IgD-negative memory B cell (primary cell): ENCODE data around the gene LCN15. TPM values are rescaled to one million over a fixed set of nuclear protein-coding genes. Genes with fewer than 3 reads are reported as not detected.

ENCODE experiments used
- H3K27ac Mint-ChIP-seq, 3 donors: one replicate each; pipeline ENCODE4 v1.8.0; 2020 to 2022; ENCODE audit warnings: mild to moderate bottlenecking in 3 of 3, mixed read lengths in 3 of 3, moderate library complexity in 1 of 3
- H3K27me3 Mint-ChIP-seq: one replicate; pipeline ENCODE4 v1.8.0; 2021; ENCODE audit warnings: mixed read lengths
- H3K36me3 Mint-ChIP-seq: one replicate; pipeline ENCODE4 v1.8.0; 2020; ENCODE audit warnings: mild to moderate bottlenecking, mixed read lengths
- H3K4me1 Mint-ChIP-seq, 3 donors: one replicate each; pipeline ENCODE4 v1.8.0; 2020 to 2022; ENCODE audit warnings: mixed read lengths in 3 of 3, mild to moderate bottlenecking in 1 of 3
- H3K4me3 Mint-ChIP-seq, 4 donors: one replicate each; pipeline ENCODE4 v1.8.0; 2020 to 2022; ENCODE audit warnings: mild to moderate bottlenecking in 4 of 4, mixed read lengths in 4 of 4, moderate library complexity in 3 of 4
- H3K9me3 Mint-ChIP-seq, 3 donors: one replicate each; pipeline ENCODE4 v1.8.0; 2020 to 2021; ENCODE audit warnings: mixed read lengths in 3 of 3, mild to moderate bottlenecking in 1 of 3
- polyA plus RNA-seq: library from polyadenylated mRNA; unstranded; fragments of 300-500 nt; fragmentation: Illumina TruSeq; gene quantifications from one replicate; pipeline ENCODE4 v1.2.3, GENCODE V29; 2021

LCN15 gene
- polyA plus RNA-seq, 1 donor from 2014 or later = not detected

DNA sequence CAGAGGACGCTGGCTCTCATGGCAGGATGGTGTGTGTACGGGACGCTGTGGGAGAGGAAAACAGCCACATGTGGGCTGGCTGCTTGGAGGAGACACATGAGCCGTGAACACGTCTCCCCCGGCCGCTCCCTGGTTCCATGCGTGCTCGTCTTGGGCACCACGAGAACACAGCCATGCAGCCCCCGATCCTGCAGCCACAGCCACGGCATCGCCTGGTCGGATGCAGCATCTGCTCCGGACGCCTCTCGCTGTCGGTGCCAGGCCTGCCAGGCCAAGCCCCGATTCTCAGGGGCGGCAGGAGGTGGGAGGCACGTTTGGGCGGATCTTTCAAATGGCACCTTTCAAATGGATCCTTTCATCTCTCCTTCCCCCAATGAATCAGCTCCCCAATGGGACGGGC is 24.8 kb downstream of the LCN15 start:
- H3K4me1 Mint-ChIP-seq = peaks cover 0 to 13% (median 11%) of the 10 kb centered on the region in 3 donors

DNA sequence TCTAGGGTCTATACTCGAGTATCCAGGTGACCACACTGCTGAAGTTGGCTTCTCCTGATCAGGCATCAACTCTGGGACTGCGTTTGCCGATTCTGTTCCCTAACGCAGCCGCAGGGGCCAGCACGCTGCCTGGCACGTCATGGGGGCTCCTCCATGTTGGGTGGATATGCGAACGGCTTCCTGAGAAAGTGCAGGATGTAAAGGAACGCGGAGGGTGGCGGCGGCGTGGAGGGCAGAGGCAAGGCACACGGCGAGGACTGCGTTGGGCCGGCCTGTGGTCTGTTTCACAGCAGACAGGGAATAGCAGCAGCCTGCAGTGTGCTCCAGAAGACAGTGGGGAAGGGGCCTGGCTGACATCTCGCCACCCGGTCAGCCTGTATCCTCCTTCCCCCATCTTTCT is 25.4 kb downstream of the LCN15 start:
- H3K4me1 Mint-ChIP-seq = peaks cover 0 to 12% (median 11%) of the 10 kb centered on the region in 3 donors
- H3K27me3 Mint-ChIP-seq = no peaks in the 10 kb centered on the region
- peaks cover 2% of the 10 kb centered on the region for H3K36me3 Mint-ChIP-seq
- no peaks in the 10 kb centered on the region for H3K9me3 Mint-ChIP-seq
- H3K27ac Mint-ChIP-seq = no peak overlapping the region
- peak overlapping the region in 1 of 4 donors; percentile 48 for H3K4me3 Mint-ChIP-seq

More for the DNA sequence above, 24.8 kb downstream of the LCN15 start:
- Mint-ChIP-seq H3K27ac (no peak overlapping the region), H3K4me3 (peak overlapping the region in 1 of 4 donors; percentile 48), H3K36me3 (peaks cover 2% of the 10 kb centered on the region), H3K9me3 (no peaks in the 10 kb centered on the region), H3K27me3 (no peaks in the 10 kb centered on the region)

DNA sequence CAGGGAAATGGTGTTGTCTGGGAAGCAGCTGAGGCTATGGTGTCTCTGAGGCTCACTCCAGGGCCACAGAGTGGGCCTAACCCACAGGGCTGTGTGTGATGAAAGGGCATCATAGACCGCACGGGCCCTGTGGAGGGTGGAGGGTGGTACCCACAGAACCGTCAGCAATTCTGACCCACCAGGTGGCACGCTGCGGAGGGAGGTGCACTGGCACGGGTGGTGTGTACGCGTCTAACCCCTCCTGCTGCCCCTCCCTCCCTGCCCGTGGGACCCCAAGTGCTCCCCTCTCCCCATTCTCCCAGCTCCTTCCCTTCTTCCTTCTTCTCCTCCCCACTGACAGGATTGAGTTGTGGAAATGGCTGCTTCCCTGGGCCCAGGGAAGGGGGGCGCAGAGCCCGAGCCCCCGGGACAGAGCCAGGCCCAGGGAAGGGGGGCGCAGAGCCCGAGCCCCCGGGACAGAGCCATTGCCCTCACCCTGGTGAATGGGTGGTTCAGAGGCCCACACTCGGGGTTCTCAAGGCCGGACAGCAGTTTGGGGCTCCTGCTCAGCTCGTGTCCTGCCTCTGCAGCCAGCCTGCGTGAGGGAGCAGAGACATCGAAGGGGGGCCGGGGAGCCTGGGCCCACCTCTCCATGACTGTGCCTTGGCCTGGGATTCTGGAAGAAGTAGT is 28.4 kb downstream of the LCN15 start:
- Mint-ChIP-seq H3K4me1 (peaks cover 0 to 11% (median 2%) of the 10 kb centered on the region in 3 donors), H3K27me3 (no peaks in the 10 kb centered on the region), H3K36me3 (peaks cover 4% of the 10 kb centered on the region), H3K4me3 (peak overlapping the region in 1 of 4 donors; percentile 38), H3K9me3 (no peaks in the 10 kb centered on the region), H3K27ac (peak overlapping the region in 2 of 3 donors; percentile 51 to 74)

DNA sequence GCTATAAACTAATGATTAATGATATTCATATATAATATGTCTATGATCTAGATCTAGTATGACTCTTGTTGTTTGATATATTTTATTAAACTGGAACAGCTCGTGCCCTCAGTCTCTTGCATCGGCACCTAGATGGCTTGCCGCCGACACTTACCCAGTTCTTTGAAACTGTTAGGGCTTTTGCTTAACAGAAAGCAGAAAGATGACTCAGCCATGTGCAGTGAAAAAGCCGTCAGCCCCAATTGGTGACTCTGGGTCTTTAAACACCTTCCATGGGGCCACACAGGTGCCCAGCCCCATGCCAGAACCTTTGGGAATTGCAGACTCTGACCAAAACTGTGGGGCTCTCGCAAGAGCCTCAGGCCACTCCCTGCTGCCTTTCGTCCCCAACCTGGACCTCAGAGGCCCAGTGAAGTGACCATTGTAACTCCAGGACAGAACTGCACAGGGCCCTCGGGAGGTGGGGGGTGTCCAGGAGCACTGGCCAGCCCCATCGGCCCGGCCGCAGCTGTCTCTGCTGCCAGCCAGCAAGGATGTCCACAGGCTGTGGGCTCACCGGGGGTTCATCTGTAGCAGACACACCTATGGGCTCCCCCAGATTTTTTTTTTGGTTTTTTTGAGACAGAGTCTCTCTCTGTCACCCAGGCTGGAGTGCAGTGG is 29.4 kb downstream of the LCN15 start:
- no peaks in the 10 kb centered on the region for H3K9me3 Mint-ChIP-seq
- H3K4me1 Mint-ChIP-seq = peaks cover 0 to 9% (median 0%) of the 10 kb centered on the region in 3 donors
- H3K4me3 Mint-ChIP-seq = peak overlapping the region in 1 of 4 donors; percentile 58
- H3K36me3 Mint-ChIP-seq = peaks cover 4% of the 10 kb centered on the region
- no peaks in the 10 kb centered on the region for H3K27me3 Mint-ChIP-seq
- H3K27ac Mint-ChIP-seq = peak overlapping the region in 1 of 3 donors; percentile 14

DNA sequence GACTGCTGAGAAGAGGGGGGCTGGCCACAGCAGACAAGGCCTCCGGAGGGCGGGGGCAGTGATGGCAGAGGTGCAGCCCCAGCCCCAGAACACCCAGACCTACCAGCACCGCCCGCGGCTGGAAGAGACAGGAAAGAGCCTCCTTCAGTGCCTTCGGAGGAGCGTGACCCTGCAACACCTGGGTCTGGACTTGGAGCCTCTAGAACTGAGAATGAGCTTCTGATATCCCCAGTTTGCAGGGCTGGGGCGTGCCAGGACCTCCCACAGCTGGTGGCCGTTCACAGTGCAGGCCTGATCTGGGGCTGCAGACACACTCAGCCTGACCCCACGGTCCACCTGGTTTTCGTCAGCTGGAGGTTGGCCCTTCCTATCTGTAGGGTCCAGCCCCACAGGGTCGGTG is 30.7 kb downstream of the LCN15 start:
- H3K4me3 Mint-ChIP-seq = peak overlapping the region in 1 of 4 donors; percentile 58
- peaks cover 4% of the 10 kb centered on the region for H3K36me3 Mint-ChIP-seq
- H3K27me3 Mint-ChIP-seq = no peaks in the 10 kb centered on the region
- peaks cover 0 to 7% (median 2%) of the 10 kb centered on the region in 3 donors for H3K4me1 Mint-ChIP-seq
- no peaks in the 10 kb centered on the region for H3K9me3 Mint-ChIP-seq
- H3K27ac Mint-ChIP-seq = peak overlapping the region in 1 of 3 donors; percentile 75

DNA sequence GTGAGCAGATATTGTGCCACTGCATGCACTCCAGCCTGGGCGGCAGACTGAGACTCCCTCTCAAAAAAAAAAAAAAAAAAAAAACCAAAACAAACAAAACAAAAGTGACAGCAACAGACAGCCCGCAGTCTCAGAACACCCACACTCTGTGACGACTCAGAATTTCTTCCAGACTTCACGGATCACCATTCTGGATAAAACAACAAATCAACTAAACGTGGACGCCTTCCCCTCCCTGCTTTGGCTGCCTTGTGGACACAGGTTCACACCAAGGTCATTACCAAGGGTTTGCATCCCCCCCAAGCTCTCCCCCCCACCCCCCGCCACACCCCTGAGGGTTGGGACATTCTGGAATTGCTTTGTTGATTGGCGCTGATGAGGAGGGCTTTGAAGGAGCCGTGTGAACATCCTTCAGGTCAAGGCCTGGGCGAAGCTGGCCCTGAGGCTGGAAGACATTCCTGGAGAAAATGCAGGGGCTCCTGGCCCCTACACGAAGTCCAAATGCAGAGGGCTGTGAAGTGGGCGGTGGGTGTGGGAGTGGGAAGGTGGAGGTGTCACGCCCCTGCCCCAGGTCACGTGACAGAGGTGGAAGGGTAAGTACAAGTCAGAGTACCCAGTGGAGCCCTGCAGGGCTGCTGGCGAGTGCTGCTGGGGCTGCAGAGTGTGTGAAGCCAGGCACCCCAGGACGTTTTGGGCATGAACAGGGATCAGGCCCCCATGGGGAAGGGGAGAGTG is 31.7 kb downstream of the LCN15 start:
- peaks cover 1% of the 10 kb centered on the region for H3K36me3 Mint-ChIP-seq
- no peaks in the 10 kb centered on the region for H3K9me3 Mint-ChIP-seq
- peak overlapping the region in 1 of 3 donors; percentile 75 for H3K27ac Mint-ChIP-seq
- peak overlapping the region in 1 of 4 donors; percentile 53 for H3K4me3 Mint-ChIP-seq
- no peaks in the 10 kb centered on the region for H3K27me3 Mint-ChIP-seq
- peaks cover 1 to 2% (median 1%) of the 10 kb centered on the region in 3 donors for H3K4me1 Mint-ChIP-seq

DNA sequence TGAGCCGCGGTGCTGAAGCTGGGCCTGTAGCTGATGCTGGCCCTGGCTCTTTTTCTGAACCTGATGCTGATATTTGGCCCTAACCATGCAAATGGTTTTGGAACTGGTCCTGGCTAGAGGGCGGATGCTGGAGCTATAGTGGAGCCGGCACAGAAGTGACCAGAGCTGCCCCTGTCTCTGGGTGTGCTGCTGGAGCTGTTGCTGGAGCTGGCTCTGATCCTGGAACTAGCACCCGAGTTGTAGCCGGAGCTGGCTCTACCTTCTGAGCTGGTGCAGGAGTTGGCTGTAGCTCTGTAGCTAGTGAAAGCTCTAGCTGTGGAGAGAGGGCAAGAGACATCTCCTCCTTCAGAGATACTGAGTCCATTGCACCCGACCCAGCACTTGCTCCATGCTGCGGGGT is 34.4 kb downstream of the LCN15 start:
- Mint-ChIP-seq H3K9me3 (no peaks in the 10 kb centered on the region), H3K4me3 (peak overlapping the region; percentile 46 to 87 (median 76)), H3K27me3 (no peaks in the 10 kb centered on the region), H3K36me3 (peaks cover 4% of the 10 kb centered on the region), H3K27ac (peak overlapping the region; percentile 16 to 97 (median 71)), H3K4me1 (peaks cover 10 to 15% (median 12%) of the 10 kb centered on the region in 3 donors)

DNA sequence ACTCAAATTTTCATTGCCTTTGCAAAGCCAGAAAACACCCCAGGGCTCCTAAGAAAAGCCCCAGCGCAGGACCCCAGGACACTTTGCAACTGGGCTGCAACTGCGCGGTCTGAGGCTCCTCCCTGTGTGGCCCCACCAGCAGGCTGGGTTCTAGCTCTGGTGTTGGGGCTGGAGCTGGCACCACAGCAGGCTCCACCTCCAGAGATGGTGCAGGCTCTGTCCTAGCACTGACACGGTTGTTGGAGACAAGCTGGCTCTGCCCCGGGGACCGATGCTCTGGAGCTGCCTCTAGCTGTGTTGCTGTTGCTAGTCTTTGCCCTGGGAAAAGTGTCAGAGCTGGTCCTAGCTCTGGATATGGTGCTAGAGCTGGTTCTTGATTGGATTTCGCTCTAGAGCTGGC is 35.2 kb downstream of the LCN15 start:
- Mint-ChIP-seq H3K4me1 (peaks cover 10 to 16% (median 16%) of the 10 kb centered on the region in 3 donors), H3K4me3 (peak overlapping the region; percentile 65 to 87 (median 76)), H3K27me3 (no peaks in the 10 kb centered on the region), H3K27ac (peak overlapping the region in 2 of 3 donors; percentile 73 to 97), H3K36me3 (peaks cover 4% of the 10 kb centered on the region), H3K9me3 (no peaks in the 10 kb centered on the region)

DNA sequence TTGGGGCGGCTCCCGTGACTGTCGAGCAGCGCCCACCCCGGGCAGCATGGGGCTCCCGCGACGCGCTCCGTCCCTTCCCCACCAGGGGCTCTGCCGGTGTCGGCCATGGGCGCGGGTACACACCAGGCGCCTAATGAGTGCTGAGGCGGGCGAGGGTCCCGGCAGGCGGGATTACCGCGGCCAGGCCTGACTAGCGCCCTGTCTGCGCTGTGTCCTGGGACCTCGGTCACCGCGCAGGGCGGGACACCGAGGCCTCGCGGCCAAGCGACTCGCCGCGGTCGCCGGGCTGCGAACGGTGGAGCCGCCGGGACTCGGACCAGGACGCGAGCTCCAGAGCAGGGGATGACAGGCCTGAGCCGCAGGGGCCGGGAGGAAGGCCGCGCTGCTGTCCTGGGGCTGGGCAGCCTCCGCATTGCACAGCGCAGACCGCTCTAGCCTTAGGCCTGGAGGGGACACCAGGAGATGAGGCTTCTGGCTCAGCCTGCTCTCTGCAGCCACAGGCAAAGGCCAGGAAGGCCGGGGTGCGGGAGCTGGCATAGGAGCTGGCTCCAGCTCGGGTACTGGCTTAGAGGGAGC is 35.7 kb downstream of the LCN15 start:
- Mint-ChIP-seq H3K4me1 (peaks cover 12 to 17% (median 17%) of the 10 kb centered on the region in 3 donors), H3K4me3 (peak overlapping the region in 3 of 4 donors; percentile 65 to 87 (median 74)), H3K36me3 (peaks cover 4% of the 10 kb centered on the region), H3K27ac (peak overlapping the region in 1 of 3 donors; percentile 97), H3K27me3 (no peaks in the 10 kb centered on the region), H3K9me3 (no peaks in the 10 kb centered on the region)

DNA sequence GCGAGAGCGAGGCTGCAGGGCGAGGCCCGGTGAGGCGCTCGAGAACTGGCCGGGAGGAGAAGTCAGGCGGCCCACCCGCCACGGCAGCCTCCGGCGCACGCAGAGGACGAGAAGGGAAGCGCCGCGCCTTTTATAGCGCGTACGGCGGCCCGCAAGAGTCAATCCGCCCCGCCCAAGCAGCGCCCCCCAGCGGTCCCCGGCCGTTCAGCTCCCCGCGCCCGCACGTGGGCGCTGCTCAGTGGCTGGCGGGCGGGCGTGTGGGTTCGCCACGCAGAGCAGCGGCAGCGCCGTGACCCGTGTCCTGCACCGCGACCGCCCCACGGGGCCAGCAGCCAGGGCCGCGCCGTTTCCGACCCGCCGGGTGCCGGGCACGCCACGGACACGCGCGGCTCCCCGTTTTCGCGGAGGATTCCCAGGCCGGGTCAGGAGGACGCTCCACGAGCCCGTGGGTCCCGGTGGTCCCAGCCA is 36.2 kb downstream of the LCN15 start:
- Mint-ChIP-seq H3K36me3 (peaks cover 4% of the 10 kb centered on the region), H3K27me3 (no peaks in the 10 kb centered on the region), H3K9me3 (no peaks in the 10 kb centered on the region), H3K4me3 (peak overlapping the region; percentile 94 to 99 (median 98)), H3K27ac (peak overlapping the region; percentile 96 to 100 (median 98)), H3K4me1 (peaks cover 12 to 19% (median 17%) of the 10 kb centered on the region in 3 donors)

DNA sequence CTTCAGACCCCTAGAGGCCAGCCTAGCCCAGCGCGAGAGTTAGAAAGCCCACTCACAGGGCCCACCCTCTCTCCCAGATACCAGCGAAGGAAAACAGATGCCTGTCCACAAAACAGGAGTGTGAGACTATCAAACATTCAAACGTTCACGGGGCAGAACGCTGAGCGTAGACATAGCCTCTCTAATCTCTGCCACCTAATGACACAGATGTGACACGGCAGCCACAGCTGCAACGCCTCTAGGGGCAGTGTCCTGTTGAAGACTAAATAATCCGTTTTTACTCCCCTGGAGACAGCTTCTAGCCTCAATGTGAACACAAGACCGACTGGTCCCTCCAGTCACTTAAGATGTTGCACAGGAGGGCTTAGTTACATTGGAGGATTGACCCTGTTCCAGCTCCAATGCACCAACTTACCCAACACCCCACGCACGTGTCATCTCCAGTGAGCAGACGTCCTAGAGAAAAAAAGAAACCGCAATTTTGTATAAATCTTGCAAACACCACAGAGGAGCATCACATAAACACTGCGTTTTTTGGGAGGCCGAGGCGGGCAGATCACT is 37.6 kb downstream of the LCN15 start:
- Mint-ChIP-seq H3K4me3 (peak overlapping the region; percentile 94 to 99 (median 98)), H3K36me3 (peaks cover 3% of the 10 kb centered on the region), H3K27me3 (no peaks in the 10 kb centered on the region), H3K4me1 (peaks cover 11 to 19% (median 17%) of the 10 kb centered on the region in 3 donors), H3K27ac (peak overlapping the region; percentile 96 to 100 (median 98)), H3K9me3 (no peaks in the 10 kb centered on the region)

DNA sequence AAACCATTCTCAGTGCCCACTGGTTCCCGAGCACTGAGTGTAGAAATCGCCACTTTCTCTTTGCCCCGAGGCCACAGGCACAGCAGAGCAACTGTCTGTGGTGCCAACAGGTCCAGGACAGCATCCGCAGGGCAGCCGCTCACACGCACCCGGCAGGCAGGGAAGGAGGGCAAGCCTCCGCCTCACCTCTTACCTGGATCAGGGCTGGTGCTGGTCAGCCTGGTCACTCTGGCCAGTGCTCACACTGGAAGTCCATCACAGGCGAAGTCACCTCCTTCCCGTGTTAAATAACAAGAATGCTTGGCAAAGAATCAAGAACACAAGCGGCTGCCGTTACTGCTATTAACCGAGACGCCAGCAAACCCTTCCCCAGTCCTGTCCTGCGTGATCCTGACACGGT is 38.2 kb downstream of the LCN15 start:
- Mint-ChIP-seq H3K27me3 (no peaks in the 10 kb centered on the region), H3K36me3 (peaks cover 3% of the 10 kb centered on the region), H3K4me1 (peaks cover 11 to 21% (median 17%) of the 10 kb centered on the region in 3 donors)

DNA sequence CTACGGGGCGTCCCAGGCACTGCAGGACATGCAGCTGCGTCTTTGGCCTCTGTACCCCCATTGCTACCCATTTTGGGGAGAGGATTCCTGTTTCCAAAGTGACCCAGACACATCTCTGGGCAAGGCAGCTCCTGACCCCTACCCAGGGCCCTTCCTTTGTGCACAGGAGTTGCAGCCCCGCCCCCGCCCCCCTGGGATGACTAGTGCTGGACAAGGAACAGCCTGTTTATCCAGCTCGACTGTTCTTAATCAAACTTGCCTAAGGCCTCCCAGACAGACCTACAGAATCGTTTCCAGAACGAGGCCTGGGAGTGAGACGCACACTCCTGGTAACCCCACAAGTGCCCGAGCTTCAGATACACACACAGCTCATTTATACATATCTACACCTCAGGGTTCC is 38.7 kb downstream of the LCN15 start:
- peaks cover 11 to 22% (median 17%) of the 10 kb centered on the region in 3 donors for H3K4me1 Mint-ChIP-seq
- H3K36me3 Mint-ChIP-seq = peaks cover 3% of the 10 kb centered on the region
- peak overlapping the region in 1 of 4 donors; percentile 99 for H3K4me3 Mint-ChIP-seq
- peak overlapping the region in 1 of 3 donors; percentile 58 for H3K27ac Mint-ChIP-seq
- H3K27me3 Mint-ChIP-seq = no peaks in the 10 kb centered on the region
- no peaks in the 10 kb centered on the region for H3K9me3 Mint-ChIP-seq

More for the DNA sequence above, 38.2 kb downstream of the LCN15 start:
- H3K4me3 Mint-ChIP-seq = peak overlapping the region; percentile 94 to 99 (median 98)
- H3K27ac Mint-ChIP-seq = peak overlapping the region; percentile 96 to 100 (median 98)
- H3K9me3 Mint-ChIP-seq = no peaks in the 10 kb centered on the region

DNA sequence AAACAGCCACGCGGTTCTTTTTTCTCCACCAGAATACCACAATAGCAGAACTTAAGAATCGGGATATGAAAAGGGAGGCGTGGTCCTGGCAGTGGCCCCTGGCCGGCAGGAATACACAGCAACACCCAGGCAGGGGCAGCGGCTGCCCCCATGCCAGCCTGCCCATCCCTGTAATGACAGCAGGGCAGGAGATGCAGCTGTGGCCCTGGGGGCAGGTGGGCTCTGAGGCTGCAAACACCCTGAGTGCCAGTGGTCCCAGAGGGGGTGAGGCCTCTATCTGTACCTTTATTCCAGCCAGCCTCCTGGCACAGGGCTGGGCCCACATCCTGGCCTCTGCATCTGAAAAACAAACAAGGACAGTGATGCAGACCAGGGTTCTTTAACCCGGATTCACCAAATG is 39.5 kb downstream of the LCN15 start:
- Mint-ChIP-seq H3K9me3 (no peaks in the 10 kb centered on the region), H3K4me3 (peak overlapping the region in 1 of 4 donors; percentile 64), H3K27ac (peak overlapping the region in 1 of 3 donors; percentile 88), H3K27me3 (no peaks in the 10 kb centered on the region), H3K36me3 (peaks cover 3% of the 10 kb centered on the region), H3K4me1 (peaks cover 11 to 22% (median 17%) of the 10 kb centered on the region in 3 donors)
